ENCODE measurements around the gene MICAL3. TPM values are rescaled to one million over a fixed set of nuclear protein-coding genes. Genes with fewer than 3 reads are reported as not detected.

Gene MICAL3
- total and polyA plus RNA-seq, 9 of the 15 experiments (the other 6 are each of a cell fraction or from before 2014, with no cell fraction given) = 0.53 to 32.1 (median 12.3) TPM

GRCh38 chr22:17974703-17975372, 49.5 kb downstream of the MICAL3 start:
- Histone ChIP-seq H3K36me3 (ENCODE audit: control insufficient read depth, insufficient read depth, low read length) (peaks cover 2% of the 10 kb centered on the region; the same call in 1 of the 3 replicates), H3K27me3 (ENCODE audit: control insufficient read depth in 2 of 2, insufficient read depth in 2 of 2, low read length in 2 of 2) (no peaks in the 10 kb centered on the region), H3K4me2 (ENCODE audit: insufficient read depth, low read length) (no peak overlapping the region), H4K20me1 (replicated peaks; ENCODE audit: control insufficient read depth, insufficient read depth, low read length) (peaks cover under 1% of the 10 kb centered on the region; the same call in 1 of the 2 replicates), H3K79me2 (ENCODE audit: control insufficient read depth, insufficient read depth, low read length) (peaks cover 34% of the 10 kb centered on the region), H3K4me3 (no peak overlapping the region), H2AFZ (ENCODE audit: low read depth, low read length) (no peak overlapping the region), H3K9ac (ENCODE audit: insufficient read depth in 1 of 2, low read depth in 2 of 2, low read length in 2 of 2) (no peak overlapping the region), H3K27ac (ENCODE audit: extremely low read depth, low read depth, low read length) (no peak overlapping the region), H3K9me1 (ENCODE audit: control insufficient read depth, insufficient read depth, low read length) (peaks cover 6% of the 10 kb centered on the region), H3K9me3 (replicated peaks; ENCODE audit: control insufficient read depth, insufficient read depth, low read depth, low read length) (no peaks in the 10 kb centered on the region), H3K4me1 (replicated peaks in 1 of 2; ENCODE audit: control insufficient read depth in 2 of 2, insufficient read depth in 2 of 2, low read length in 2 of 2) (peaks cover 20 to 23% of the 10 kb centered on the region in 2 experiments)
- in situ Hi-C loops (cut with MboI) = no loop called here
- ChIA-PET CTCF (ENCODE audit: low intra/inter-chr PET ratio) (no interaction called here), POLR2A (interaction anchor here (0.6 to 1.7 kb wide), 7 partner anchors 9 to 581 kb away, joined by 3 to 7 read pairs (median 4); no protein-coding TSS in a partner anchor)
- WGBS (ENCODE audit: insufficient coverage, low coverage, missing lambda C conversion rate) = 88% methylated on average over 7 of the region's 8 CpGs
- BruUV-seq (replicated peaks) = no TSS peak
- no peak for FAIRE-seq
- no peak for ATAC-seq
- TF ChIP-seq SMAD4 (CRISPR knock-in tag; conservative IDR thresholded peaks at IDR 0.05) = no peak
- TF ChIP-seq NCOR1 (IDR thresholded peaks at IDR 0.05) = no peak
- no peak for TF ChIP-seq FOXJ2 (tag; IDR thresholded peaks at IDR 0.05)
- TF ChIP-seq PTTG1 (tag; IDR thresholded peaks at IDR 0.05; ENCODE audit: low read depth) = no peak
- TF ChIP-seq LARP7 (IDR thresholded peaks at IDR 0.05) = no peak
- TF ChIP-seq KLF6 (CRISPR knock-in tag; IDR thresholded peaks at IDR 0.05; ENCODE audit: borderline replicate concordance) = no peak
- TF ChIP-seq ZBTB9 (CRISPR knock-in tag; IDR thresholded peaks at IDR 0.05) = no peak
- TF ChIP-seq CSDE1 (IDR thresholded peaks at IDR 0.05) = no peak
- no peak for TF ChIP-seq SMC3 (conservative IDR thresholded peaks at IDR 0.05; ENCODE audit: insufficient read depth, low read depth, low read length)
- no peak for TF ChIP-seq ZNF146 (CRISPR knock-in tag; IDR thresholded peaks at IDR 0.05; ENCODE audit: unreplicated experiment)
- TF ChIP-seq EZH2 (IDR thresholded peaks at IDR 0.05; ENCODE audit: borderline replicate concordance, low read depth, low read length) = no peak
- no peak for TF ChIP-seq SMARCC2 (IDR thresholded peaks at IDR 0.05; ENCODE audit: low read depth)
- TF ChIP-seq, protein P1, sequence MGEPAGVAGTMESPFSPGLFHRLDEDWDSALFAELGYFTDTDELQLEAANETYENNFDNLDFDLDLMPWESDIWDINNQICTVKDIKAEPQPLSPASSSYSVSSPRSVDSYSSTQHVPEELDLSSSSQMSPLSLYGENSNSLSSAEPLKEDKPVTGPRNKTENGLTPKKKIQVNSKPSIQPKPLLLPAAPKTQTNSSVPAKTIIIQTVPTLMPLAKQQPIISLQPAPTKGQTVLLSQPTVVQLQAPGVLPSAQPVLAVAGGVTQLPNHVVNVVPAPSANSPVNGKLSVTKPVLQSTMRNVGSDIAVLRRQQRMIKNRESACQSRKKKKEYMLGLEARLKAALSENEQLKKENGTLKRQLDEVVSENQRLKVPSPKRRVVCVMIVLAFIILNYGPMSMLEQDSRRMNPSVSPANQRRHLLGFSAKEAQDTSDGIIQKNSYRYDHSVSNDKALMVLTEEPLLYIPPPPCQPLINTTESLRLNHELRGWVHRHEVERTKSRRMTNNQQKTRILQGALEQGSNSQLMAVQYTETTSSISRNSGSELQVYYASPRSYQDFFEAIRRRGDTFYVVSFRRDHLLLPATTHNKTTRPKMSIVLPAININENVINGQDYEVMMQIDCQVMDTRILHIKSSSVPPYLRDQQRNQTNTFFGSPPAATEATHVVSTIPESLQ (CRISPR knock-in tag; IDR thresholded peaks at IDR 0.05) = no peak
- no peak for TF ChIP-seq POLR3G (IDR thresholded peaks at IDR 0.05; ENCODE audit: extremely low read depth, insufficient read length, insufficient replicate concordance)
- TF ChIP-seq HDAC8 (tag; IDR thresholded peaks at IDR 0.05) = no peak
- intact Hi-C loops (cut with micrococcal nuclease) = no loop called here
- no peak for DNase-seq (ENCODE audit: extremely low read depth in 1 of 4, low spot score in 3 of 4)

Data from K562 (cell line).